A549 treated with CORT108297 at 1 μM for 4 hours (cell line): ENCODE results near the gene SMIM21. TPM values are rescaled to one million over a fixed set of nuclear protein-coding genes. Genes with fewer than 3 reads are reported as not detected.

Experiments used
- total RNA-seq: library from RNA; stranded (reverse); fragments of 200-300 nt; extraction: Qiagen RNA extraction; gene quantifications from 5 replicates; pipeline ENCODE4 v1.2.3, GENCODE V29; 2022

The SMIM21 gene
- not detected in 5 replicates for total RNA-seq

DNA sequence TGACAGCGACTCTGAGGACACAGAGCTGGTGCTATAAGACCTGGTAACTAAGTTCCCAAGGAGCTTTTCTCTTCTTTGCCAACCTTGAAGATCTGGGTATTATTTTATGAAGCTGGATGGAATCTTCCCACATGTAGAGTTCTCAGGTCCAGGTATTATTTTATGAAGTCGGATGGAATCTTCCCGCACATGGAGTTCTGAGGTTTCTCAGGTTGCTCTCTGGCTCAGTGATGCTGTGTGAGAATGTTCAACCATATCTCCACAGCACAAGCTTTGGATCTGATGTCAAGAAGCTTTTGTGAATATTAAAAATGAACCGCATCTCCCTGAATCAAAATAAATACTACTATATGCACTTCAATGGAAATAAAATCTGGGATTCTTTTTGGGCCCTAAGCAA is at the start of gene SMIM21:
SMIM21 (minus strand) TSS at position 101 of the 400 bp plus-strand sequence. CDS start 140 bp downstream, outside the sequence.

Other genes with a start within 250 kb of the SMIM21 start
- gene PTGR3, start 218.6 kb downstream of the SMIM21 start, total RNA-seq: 9.8 to 17.3 TPM (median 16.0 TPM) in 5 replicates
- gene TSHZ1, start 216.9 kb downstream of the SMIM21 start, total RNA-seq: 5.2 to 6.7 TPM (median 6.4 TPM) in 5 replicates